Hematopoietic multipotent progenitor cell treated with erythropoietin and hydrocortisone succinate and interleukin-3 and kit ligand, for 6 days (in vitro differentiated cells): ENCODE results near the gene WDR37.

Source experiments
- DNase-seq: peaks from one replicate; pipeline ENCODE4 v3.0.0-alpha.2; 2015

WDR37 gene

DNA sequence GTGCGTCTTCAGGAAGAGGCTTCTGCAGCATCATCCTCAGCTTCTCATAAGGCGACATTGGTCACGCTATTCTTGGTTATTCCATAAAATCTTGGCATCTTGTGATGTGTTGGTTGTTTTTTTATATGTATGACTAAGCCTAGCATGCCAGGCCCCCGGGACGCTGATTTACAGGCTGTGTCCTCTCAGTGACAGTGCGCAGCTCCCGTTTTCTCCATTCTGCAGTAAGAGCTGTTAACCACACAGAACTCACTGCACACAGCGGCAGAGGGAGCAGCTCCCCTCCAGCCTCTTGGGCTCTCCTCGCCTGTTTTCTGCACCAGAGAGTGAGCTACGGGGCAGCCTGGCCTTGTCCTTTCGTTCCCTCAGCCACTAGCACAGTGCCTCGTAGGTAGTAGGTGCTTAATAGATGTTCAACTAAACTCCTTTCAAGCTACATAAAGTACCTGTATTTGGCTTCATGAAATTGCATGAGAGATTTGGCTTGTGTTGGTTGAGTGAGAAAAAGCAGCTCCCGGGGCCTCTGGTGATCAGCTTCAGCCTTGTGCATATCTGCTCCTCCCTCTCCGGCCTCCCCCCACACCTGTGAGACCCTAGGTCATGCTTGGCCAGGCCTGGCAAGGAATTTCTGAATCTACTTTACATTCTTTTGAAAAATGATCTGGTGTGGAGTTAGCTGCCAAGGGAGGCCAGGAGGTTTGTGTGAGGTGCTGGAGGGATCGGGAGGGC is 116.2 kb downstream of the WDR37 start:
- DNase-seq: no peak

DNA sequence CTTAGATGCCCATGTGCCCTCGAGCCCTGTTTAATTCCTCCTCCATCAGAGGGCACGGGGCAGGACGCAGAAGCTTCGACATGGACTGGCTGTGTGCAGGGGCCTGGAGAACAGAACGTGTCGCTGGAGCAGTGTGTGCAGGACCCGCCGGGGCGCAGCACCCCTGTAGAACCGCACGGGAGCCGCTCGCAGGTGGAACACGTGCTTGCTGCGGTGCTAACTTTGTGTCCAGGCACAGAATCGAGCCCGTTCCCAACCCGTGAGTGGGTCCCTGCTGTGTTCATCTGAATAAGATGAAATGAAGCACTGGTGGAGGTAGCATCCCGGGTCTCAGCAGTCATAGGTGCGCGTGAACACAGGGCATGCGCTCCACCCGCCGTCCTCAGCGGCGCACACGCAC is 116.9 kb downstream of the WDR37 start:
- no peak for DNase-seq

DNA sequence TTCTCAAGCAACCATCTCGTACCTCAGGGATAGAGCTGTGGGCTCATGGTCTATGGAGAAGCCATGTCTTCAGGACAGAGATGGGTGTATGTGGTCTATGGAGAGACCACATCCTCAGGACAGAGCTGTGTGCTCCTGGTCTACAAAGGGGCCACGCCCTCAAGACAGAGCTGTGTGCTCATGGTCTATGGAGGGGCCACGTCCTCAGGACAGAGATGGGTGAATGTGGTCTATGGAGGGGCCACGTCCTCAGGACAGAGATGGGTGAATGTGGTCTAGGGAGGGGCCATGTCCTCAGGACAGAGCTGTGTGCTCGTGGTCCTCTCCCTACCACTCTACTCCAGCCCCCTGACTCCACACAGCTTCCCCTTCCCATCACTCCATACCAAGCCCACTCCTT is 117.8 kb downstream of the WDR37 start:
- DNase-seq: no peak

DNA sequence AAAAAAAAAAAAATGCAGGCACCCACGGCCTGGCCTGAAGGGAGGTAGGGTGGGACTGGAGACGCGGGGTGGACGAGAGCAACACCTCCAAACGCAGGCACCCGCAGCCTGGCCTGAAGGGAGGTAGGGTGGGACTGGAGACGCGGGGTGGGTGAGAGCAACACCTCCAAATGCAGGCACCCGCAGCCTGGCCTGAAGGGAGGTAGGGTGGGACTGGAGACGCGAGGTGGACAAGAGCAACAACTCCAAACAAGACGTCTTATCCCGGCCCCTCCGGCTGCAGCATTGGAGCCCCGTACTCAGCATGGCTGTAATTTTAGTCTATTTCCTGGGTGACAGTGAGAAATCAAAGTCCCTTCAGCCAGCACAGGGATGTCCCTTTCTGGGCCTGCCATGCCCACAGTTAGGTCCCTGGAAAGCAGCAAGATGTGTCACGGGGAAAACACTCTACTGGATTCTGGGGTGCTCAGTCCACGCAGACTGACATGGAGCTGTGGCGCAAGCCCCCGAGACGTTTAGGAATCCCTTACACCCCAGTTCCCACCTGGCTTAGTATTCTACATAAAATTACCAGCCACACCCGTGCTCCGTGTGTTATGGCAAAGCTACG is 119.9 kb downstream of the WDR37 start:
- no peak for DNase-seq

DNA sequence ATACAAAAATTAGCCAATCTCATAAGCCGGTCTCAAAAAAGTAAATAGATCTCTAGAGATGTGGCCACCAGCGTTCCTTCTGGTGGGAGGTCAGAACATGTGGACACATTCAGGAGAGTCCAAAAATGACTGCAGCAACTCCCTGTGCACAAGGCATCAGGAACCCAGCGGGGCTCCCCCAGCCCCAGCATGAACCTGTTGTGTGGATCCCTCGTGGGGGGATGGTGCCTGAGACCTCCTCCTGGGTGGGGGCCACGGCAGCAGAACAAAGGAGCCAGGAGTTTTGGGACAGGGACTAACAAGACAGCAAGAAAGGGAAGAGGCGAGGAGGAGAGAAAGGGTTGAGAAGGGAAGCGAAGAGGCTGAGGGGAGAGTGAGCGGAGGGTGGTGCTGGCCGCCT is 121.8 kb downstream of the WDR37 start:
- DNase-seq: no peak

DNA sequence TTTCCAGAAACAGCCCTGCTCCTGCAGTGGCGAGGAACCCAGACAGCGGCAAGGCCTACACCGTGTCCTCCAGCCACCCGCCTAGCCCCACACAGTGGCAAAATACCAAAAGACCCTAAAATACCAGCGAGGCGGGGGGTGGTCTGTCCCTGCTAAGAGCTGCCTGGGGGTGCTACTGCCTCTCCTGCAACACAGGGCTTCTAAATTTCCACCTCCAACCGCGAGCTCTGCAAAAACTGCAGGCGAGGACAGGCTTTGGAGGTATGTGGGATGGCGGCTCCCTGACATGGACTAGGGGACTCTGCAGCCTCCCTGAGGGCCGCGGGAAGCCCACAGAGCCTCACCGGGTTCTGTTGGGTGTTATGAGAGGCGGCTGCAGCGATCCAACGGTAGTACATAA is 122.3 kb downstream of the WDR37 start:
- no peak for DNase-seq

DNA sequence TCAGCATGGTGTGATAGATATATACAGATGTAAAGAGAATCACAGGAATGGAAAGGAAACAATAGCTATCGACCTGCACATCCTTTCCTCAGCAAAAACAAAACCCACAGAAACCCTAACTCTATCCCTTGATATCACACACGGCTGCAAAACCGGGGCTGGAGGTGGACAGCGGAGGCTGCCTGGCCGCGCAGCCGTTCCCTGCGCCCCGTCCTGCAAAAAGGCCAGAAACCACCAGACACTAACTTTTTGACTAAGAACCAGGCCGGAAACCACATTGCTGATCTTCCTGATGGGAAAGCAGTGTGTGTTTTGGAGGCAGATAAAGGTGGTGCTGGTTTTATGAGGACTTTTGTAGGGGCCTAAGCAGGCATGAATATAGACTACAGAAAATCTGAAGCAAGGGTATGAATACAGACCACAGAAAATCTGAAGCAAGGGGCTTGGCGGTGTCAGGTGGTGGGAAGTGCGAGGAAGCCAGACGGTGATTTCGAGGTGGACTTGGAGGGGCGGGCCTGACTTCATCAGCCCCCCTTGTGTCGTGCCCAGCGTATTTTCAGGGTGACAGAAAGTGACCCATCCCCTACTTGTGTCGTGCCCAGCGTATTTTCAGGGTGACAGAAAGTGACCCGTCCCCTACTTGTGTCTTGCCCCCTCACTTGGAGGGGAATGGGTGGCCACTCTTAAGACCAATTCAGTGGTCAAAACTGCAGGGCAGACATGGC is 123.3 kb downstream of the WDR37 start:
- DNase-seq: no peak

DNA sequence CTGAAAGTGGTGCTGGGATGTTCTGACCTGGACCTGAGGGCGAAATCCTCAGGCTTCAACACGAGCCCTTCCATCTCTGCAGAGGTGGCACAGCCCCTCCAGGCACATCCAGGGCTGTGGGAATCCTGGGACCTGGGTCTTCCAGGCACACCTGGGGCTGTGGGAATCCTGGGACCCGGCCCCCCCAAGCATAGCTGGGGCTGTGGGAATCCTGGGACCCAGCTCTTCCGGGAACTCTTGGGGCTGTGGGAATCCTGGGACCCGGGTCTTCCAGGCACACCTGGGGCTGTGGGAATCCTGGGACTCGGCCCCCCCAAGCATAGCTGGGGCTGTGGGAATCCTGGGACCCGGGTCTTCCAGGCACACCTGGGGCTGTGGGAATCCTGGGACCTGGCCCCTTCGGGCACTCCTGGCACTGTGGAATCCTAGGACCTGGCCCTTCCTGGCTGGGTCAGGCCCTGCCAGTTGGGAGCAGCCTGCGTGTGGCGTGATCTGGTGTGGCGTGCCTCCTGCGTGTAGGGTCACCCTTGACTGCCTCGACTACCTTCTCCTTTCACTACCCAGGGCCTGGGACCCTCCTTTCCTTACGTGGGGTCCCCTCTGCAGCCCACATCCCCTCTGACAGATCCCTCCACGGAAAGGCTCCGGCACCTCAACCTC is 124.0 kb downstream of the WDR37 start:
- DNase-seq: no peak

DNA sequence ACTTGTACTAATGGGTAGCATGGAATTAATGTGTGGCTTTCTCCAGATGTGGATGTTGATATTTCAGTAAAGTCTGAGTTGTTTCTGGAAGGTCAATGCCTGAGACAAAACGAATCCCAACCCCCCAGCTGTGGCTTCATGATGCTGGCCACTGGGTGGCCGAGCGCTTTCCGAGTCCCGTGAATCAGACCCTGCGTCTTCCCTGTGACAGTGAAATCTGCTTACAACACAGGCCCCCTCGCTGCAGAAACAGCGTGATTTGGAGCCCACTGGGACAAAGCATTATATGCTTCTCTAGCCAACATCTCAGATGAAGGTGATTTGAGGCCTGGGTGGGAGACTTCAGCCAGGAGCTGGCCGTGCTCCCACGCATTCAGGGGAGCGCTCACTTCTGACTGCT is 124.7 kb downstream of the WDR37 start:
- no peak for DNase-seq
